Duodenal mucosa (tissue), 2 donors: ENCODE results near the gene CCDC18.
"Not testable (repeated sequence)": the region's sequence is repeated elsewhere in the genome, so short reads cannot be mapped to it uniquely, and the experiment has no call there.

Experiments
- H3K27ac ChIP-seq: one replicate; pipeline ENCODE4 v1.7.0; 2013; ENCODE audit warnings: low read depth, low read length
- H3K27me3 ChIP-seq, 2 donors: one replicate each; pipeline ENCODE4 v1.7.0; 2013; ENCODE audit warnings: low read length in 2 of 2, control low read depth in 1 of 2; ENCODE audit not compliant: insufficient read depth in 2 of 2, control insufficient read depth in 1 of 2
- H3K36me3 ChIP-seq, 2 donors: one replicate each; pipeline ENCODE4 v1.7.0; 2013; ENCODE audit warnings: low read length in 2 of 2, control low read depth in 1 of 2; ENCODE audit not compliant: insufficient read depth in 2 of 2, control insufficient read depth in 1 of 2
- H3K4me1 ChIP-seq, 2 donors: one replicate each; pipeline ENCODE4 v1.7.0; 2013; ENCODE audit warnings: low read length in 2 of 2, control low read depth in 1 of 2; ENCODE audit not compliant: insufficient read depth in 2 of 2, control insufficient read depth in 1 of 2
- H3K4me3 ChIP-seq, 2 donors: one replicate each; pipeline ENCODE4 v1.7.0; 2013; ENCODE audit warnings: low read length in 2 of 2, low read depth in 1 of 2
- H3K9ac ChIP-seq, 2 donors: one replicate each; pipeline ENCODE4 v1.7.0; 2013; ENCODE audit warnings: low read length in 2 of 2, low read depth in 1 of 2
- H3K9me3 ChIP-seq, 2 donors: one replicate each; pipeline ENCODE4 v1.7.0; 2013; ENCODE audit warnings: low read length in 2 of 2, control low read depth in 1 of 2; ENCODE audit not compliant: control insufficient read depth in 1 of 2

Gene CCDC18

GRCh38 chr1:93235261-93235660 is 54.7 kb downstream of the CCDC18 start:
- no peak overlapping the region for H3K27ac ChIP-seq
- no peaks in the 10 kb centered on the region for H3K4me1 ChIP-seq
- H3K36me3 ChIP-seq, result peaks cover 0 to 3% of the 10 kb centered on the region in 2 donors
- no peaks in the 10 kb centered on the region for H3K9me3 ChIP-seq
- H3K4me3 ChIP-seq, result no peak overlapping the region
- H3K9ac ChIP-seq, result no peak overlapping the region
- H3K27me3 ChIP-seq, result no peaks in the 10 kb centered on the region

GRCh38 chr1:93237021-93237420 is 56.5 kb downstream of the CCDC18 start:
- no peaks in the 10 kb centered on the region for H3K4me1 ChIP-seq

GRCh38 chr1:93238425-93238824 is 57.9 kb downstream of the CCDC18 start:
- Histone ChIP-seq H3K4me1 (no peaks in the 10 kb centered on the region), H3K27ac (no peak overlapping the region), H3K9me3 (peaks cover 7 to 9% of the 10 kb centered on the region in 2 donors), H3K27me3 (no peaks in the 10 kb centered on the region), H3K4me3 (no peak overlapping the region), H3K9ac (no peak overlapping the region), H3K36me3 (peaks cover 4 to 8% of the 10 kb centered on the region in 2 donors)

More at GRCh38 chr1:93237021-93237420, 56.5 kb downstream of the CCDC18 start:
- peaks cover 0 to 6% of the 10 kb centered on the region in 2 donors for H3K36me3 ChIP-seq
- H3K27me3 ChIP-seq, result no peaks in the 10 kb centered on the region
- no peaks in the 10 kb centered on the region for H3K9me3 ChIP-seq
- H3K9ac ChIP-seq, result no peak overlapping the region
- H3K4me3 ChIP-seq, result no peak overlapping the region
- H3K27ac ChIP-seq, result no peak overlapping the region

- Histone ChIP-seq H3K4me3 (no peak overlapping the region), H3K27me3 (no peaks in the 10 kb centered on the region), H3K27ac (no peak overlapping the region), H3K36me3 (peaks cover 4 to 8% of the 10 kb centered on the region in 2 donors), H3K9ac (no peak overlapping the region), H3K4me1 (no peaks in the 10 kb centered on the region), H3K9me3 (peaks cover 7 to 10% of the 10 kb centered on the region in 2 donors)
Observed at GRCh38 chr1:93239863-93240262, 59.3 kb downstream of the CCDC18 start.

GRCh38 chr1:93243233-93243632 is 62.7 kb downstream of the CCDC18 start:
- H3K9me3 ChIP-seq, H3K36me3 ChIP-seq, H3K27me3 ChIP-seq, H3K4me1 ChIP-seq, H3K9ac ChIP-seq, H3K4me3 ChIP-seq, H3K27ac ChIP-seq: not testable (repeated sequence)

- H3K36me3 ChIP-seq, result peaks cover 4 to 5% of the 10 kb centered on the region in 2 donors
Observed at GRCh38 chr1:93244298-93245069, 64.0 kb downstream of the CCDC18 start.

GRCh38 chr1:93251966-93252365 is 71.4 kb downstream of the CCDC18 start:
- Histone ChIP-seq H3K9me3 (no peaks in the 10 kb centered on the region), H3K9ac (no peak overlapping the region), H3K4me1 (no peaks in the 10 kb centered on the region), H3K4me3 (no peak overlapping the region), H3K36me3 (no peaks in the 10 kb centered on the region), H3K27me3 (no peaks in the 10 kb centered on the region), H3K27ac (no peak overlapping the region)

More at GRCh38 chr1:93244298-93245069, 64.0 kb downstream of the CCDC18 start:
- Histone ChIP-seq H3K9ac (no peak overlapping the region), H3K27ac (no peak overlapping the region), H3K9me3 (peaks cover 7 to 10% of the 10 kb centered on the region in 2 donors), H3K27me3 (no peaks in the 10 kb centered on the region), H3K4me3 (no peak overlapping the region), H3K4me1 (no peaks in the 10 kb centered on the region)

GRCh38 chr1:93252598-93252997 is 72.1 kb downstream of the CCDC18 start:
- no peaks in the 10 kb centered on the region for H3K27me3 ChIP-seq
- H3K9me3 ChIP-seq, result no peaks in the 10 kb centered on the region
- no peaks in the 10 kb centered on the region for H3K36me3 ChIP-seq
- no peak overlapping the region for H3K9ac ChIP-seq
- no peak overlapping the region for H3K4me3 ChIP-seq
- H3K4me1 ChIP-seq, result no peaks in the 10 kb centered on the region
- no peak overlapping the region for H3K27ac ChIP-seq

GRCh38 chr1:93253516-93253915 is 73.0 kb downstream of the CCDC18 start:
- H3K4me3 ChIP-seq, result no peak overlapping the region
- H3K36me3 ChIP-seq, result no peaks in the 10 kb centered on the region
- H3K4me1 ChIP-seq, result no peaks in the 10 kb centered on the region
- H3K9ac ChIP-seq, result no peak overlapping the region
- no peak overlapping the region for H3K27ac ChIP-seq
- no peaks in the 10 kb centered on the region for H3K27me3 ChIP-seq
- H3K9me3 ChIP-seq, result no peaks in the 10 kb centered on the region

GRCh38 chr1:93255222-93256079 is 74.9 kb downstream of the CCDC18 start:
- no peaks in the 10 kb centered on the region for H3K36me3 ChIP-seq
- no peak overlapping the region for H3K4me3 ChIP-seq
- no peak overlapping the region for H3K27ac ChIP-seq
- H3K27me3 ChIP-seq, result no peaks in the 10 kb centered on the region
- no peaks in the 10 kb centered on the region for H3K9me3 ChIP-seq
- H3K9ac ChIP-seq, result no peak overlapping the region
- H3K4me1 ChIP-seq, result peaks cover 0 to 5% of the 10 kb centered on the region in 2 donors
